HepG2 (cell line): ENCODE measurements around the gene POU2AF2.

ENCODE experiments used
- ZNF598 ChIP-seq: sonication (generic); formaldehyde crosslinking; IDR thresholded peaks from 2 replicates; pipeline ENCODE4 v1.5.1; 2020; ENCODE audit warnings: mild to moderate bottlenecking, missing genetic modification reagents, borderline replicate concordance
- TF ChIP-seq, protein P1 (sequence below): sonication (generic); formaldehyde crosslinking; conservative IDR thresholded peaks from 2 replicates; pipeline ENCODE4 v1.8.1; 2023; ENCODE audit warnings: missing genetic modification reagents
- TF ChIP-seq, protein P2 (sequence below): sonication (generic); formaldehyde crosslinking; IDR thresholded peaks from 2 replicates; pipeline ENCODE4 v1.5.1; 2020; ENCODE audit warnings: mild to moderate bottlenecking, missing genetic modification reagents, moderate library complexity

DNA sequence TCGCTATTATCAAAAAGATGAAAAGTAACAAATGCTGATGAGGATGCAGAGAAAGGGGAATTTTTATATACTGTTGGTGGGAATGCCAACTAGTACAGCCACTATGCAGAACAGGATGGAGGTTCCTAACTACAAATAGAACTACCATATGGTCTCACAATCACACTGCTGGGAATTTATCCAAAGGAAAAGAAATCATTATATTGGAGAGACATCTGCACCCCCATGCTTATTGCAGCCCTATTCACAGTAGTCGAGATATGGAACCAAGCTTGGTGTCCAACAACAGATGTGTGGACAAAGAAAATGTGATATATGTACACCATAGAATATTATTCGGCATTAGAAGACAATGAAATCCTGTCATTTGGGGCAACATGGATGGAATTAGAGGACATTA, 19.6 kb upstream of the POU2AF2 start:
- no peak for TF ChIP-seq ZNF598 (CRISPR knock-in tag)
- TF ChIP-seq, protein P1, sequence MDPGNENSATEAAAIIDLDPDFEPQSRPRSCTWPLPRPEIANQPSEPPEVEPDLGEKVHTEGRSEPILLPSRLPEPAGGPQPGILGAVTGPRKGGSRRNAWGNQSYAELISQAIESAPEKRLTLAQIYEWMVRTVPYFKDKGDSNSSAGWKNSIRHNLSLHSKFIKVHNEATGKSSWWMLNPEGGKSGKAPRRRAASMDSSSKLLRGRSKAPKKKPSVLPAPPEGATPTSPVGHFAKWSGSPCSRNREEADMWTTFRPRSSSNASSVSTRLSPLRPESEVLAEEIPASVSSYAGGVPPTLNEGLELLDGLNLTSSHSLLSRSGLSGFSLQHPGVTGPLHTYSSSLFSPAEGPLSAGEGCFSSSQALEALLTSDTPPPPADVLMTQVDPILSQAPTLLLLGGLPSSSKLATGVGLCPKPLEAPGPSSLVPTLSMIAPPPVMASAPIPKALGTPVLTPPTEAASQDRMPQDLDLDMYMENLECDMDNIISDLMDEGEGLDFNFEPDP (CRISPR knock-in tag), result no peak
- TF ChIP-seq, protein P2, sequence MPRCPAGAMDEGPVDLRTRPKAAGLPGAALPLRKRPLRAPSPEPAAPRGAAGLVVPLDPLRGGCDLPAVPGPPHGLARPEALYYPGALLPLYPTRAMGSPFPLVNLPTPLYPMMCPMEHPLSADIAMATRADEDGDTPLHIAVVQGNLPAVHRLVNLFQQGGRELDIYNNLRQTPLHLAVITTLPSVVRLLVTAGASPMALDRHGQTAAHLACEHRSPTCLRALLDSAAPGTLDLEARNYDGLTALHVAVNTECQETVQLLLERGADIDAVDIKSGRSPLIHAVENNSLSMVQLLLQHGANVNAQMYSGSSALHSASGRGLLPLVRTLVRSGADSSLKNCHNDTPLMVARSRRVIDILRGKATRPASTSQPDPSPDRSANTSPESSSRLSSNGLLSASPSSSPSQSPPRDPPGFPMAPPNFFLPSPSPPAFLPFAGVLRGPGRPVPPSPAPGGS (CRISPR knock-in tag), result no peak
